Measurements from ENCODE around the gene SERINC3.

The SERINC3 gene

DNA sequence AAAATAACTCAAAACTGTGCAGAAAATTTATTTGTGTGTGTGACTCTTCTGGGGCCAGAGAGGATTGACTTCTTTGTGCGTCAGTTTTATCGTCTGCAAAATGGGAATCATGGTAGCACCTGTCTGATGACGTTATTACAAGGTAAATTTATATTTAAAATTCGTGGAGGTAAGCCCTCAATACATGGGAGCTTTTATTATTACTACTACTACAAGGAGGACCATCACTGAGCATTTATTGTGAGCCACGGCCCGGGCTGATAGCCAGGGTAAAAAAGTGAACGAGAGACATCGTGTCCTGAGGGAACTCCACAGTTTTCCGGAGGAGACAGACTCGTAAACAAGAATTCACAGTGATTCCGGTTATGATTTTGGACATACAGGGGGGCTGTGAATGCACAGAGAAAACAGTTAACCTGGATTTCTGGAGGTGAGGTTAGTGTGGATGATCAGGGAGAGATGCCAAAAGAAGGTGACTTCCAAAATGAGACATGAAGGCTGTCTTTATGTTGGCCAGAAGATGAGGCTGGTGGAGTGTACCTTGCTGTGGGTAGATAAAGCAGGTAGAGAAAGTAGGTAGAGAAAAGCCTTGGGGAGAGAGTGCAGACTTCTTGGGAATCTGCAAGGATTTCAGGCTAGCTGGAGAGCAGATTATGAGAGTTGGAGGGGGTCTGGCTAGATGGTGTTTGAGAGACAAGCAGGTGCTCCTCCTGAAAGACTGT, 10.6 kb upstream of the SERINC3 start:
- no peak for DNase-seq

DNA sequence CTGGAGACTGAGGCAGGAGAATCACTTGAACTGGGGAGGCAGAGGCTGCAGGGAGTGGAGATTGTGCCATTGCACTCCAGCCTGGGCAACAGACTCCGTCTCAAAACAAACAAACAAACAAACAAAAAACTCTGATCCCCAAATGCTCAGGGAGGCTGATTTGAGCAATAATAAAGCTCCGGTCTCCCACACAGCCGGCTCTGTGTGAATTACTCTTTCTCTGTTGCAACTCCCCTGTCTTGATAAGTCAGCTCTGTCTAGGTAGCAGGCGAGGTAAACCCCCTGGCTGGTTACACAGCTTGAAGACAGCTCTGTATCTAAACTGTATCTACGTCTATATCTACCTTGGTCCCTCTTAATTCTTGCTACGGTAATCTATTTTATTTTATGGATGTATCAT, 6.4 kb upstream of the SERINC3 start:
- DNase-seq: no peak

DNA sequence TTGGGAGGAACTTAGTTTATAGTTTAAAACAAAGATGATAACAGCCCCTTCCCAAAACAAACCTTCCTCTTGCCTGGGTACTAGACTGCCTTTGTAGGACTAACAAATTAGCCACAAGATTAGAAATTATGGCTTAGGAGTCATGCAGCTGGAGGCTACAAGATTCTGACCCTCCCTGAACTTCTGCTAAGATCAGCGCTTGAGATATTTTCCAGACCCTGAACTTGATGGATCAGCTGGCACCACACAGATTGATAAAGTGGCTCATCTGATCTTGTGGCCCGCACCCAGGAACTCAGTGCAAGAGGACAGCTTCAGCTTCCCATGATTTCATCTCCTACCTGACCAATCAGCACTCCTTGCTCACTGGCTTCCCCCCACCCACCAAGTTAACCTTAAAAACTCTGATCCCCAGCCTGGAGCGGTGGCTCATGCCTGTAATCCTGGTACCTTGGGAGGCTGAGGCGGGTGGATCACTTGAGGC, 5.9 kb upstream of the SERINC3 start:
- DNase-seq: no peak

DNA sequence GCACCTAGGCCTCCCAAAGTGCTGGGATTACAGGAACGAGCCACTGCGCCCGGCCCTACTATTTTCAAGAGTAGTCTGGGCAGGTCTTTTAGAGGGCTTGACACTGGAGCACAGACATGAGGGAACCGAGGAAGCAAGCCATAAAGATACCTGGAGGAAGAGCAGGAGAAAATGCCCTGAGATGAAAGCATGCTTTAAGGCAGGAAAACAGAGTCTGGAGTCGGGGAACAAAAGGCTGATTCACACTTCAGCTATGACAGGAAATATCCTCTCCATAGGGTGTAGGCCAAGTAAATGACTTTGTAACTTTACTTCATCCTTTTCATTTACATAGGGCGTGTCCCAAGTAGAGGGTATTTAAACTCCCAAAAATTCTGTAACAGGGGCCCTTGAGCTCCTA, 4.3 kb upstream of the SERINC3 start:
- no peak for DNase-seq

DNA sequence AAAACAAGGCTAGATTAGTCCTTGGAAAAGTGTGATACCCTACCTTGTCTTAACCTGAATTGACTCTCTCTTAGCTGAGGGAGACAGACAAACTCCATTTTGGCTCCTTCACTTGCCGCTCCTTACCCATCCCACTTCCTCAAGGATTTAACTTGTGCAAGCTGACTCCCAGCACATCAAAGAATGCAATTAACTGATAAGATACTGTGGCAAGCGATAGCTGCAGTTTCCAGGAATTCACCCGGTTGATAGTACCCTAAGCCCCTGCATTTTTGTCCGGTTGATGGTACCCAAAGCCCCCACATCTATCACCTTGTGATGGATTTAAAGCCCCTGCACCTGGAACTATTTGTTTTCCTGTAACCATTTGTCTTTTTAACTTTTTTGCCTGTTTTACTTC, 1.9 kb upstream of the SERINC3 start:
- DNase-seq: no peak

DNA sequence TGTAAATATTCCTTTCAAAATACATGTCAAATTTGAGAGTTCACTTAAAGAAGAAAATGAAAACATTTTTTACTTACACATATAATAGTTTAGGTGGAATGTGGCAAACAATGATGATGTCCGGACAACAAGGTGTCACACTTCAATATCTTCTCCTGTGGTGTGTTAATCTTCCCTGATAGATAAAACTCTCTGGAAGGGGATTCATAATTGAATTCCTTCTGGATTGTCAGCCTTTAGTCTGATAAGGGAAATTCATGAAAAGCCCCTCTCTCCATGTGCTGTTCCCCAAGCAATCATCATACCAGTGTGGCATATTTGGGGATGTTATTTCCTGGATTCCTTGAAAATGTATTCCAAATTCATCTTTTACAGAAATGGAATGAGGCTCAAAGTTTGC, 971 bp upstream of the SERINC3 start:
- DNase-seq: no peak

DNA sequence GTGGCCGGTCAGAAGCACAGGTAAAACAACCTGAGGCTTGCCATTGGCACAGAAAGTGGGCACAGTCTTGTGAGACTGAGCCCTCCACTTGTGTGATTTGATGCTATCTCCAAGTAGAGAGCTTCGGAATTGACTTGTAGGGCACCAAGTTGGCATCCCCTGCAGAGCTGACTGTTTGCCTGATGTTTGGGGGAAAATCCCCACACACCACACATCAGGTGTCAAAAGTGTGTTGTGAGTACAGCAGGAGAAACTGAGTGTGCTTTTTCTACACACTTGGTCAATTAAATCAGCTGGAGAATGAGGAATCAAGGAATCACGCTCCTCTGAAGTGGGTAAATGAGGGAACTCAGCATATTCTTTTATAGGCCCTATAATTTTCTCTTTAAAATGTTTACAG, 989 bp downstream of the SERINC3 start:
- DNase-seq: no peak

DNA sequence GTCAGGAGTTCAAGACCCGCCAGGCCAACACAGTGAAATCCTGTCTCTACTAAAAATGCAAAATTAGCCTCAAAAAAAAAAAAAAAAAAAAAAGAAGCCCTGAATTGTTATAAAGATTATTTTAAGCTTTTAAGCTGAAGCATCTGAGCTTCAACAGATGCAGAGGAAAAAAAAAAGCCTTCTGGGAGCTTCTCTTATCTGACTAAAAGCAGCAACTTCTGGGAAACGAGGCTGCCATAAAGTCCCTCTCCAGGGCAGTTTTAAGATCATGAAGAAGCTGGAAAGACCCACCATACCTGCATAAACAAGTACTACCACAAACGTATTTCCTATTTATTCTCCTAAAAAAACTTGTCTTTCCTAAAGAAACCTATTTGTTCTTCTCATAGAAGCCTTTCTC, 3.6 kb downstream of the SERINC3 start:
- no peak for DNase-seq

DNA sequence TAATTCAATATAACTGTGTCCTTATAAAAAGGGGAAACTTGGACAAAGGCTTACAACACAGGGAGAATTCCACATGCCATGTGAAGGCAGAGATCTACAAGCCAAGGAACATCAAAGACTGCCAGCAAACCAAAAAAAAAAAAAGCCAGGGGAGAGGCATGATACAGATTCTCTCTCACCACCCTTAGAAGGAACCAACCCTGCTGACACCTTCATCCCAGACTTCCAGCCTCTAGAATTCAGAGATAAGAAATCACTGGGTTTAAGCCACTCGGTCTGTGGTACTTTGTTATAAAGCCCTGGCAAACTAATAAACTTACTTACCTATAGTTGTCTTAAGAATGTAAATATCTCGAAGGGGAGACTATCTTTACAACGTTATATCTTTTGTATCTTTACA, 4.4 kb downstream of the SERINC3 start:
- DNase-seq: no peak

DNA sequence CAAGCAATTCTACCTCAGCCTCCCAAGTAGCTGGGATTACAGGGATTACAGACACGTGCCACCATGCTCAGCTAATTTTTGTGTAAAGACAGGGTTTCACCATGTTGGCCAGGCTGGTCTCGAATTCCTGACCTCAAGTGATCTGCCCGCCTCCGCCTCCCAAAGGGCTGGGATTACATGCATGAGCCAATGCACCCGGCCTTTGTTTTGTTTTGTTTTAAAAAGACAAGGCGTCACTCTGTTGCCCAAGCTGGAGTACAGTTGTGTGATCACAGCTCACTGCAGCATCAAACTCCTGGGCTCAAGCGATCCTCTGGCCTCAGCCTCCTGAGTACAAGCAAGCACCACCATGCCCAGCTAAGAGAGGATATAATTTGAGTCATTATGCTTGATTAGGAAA, 5.4 kb downstream of the SERINC3 start:
- no peak for DNase-seq

DNA sequence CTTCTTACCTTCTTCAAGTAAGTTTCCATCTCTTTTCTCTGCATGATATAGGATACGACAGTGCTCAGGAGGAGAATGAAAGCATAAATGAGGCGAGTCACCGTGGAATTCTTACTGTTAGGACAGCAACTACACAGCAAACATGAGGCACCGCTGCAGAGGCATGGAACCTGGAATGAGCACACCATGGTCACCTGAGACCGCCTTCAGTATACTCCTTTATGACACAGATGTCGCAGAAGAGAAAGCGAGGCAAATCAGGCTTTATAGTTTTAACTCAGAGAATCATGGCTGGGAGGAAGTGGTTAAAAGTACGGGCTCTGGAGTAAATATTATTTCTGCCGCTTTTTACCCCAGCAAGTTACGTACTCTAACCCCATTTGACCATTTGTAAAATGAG, 8.0 kb downstream of the SERINC3 start:
- DNase-seq: no peak

DNA sequence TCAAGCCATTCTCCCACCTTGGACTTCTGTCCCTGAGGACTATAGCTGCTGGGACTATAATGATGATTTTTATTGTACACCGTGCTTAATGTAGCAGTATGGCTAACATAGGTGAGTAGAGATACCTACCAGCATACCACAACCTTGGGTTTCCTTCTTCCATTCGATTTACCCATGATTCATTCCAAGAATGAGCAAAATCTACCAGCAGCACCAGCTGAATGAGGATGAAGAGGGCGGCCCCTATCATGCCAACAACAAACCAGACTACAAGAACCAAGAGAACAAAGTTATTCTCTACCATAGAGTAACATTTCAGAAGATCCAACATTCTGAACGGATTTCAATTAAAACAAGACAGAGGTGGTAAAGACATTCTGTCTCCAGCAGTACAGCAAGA, 12.1 kb downstream of the SERINC3 start:
- DNase-seq: no peak

DNA sequence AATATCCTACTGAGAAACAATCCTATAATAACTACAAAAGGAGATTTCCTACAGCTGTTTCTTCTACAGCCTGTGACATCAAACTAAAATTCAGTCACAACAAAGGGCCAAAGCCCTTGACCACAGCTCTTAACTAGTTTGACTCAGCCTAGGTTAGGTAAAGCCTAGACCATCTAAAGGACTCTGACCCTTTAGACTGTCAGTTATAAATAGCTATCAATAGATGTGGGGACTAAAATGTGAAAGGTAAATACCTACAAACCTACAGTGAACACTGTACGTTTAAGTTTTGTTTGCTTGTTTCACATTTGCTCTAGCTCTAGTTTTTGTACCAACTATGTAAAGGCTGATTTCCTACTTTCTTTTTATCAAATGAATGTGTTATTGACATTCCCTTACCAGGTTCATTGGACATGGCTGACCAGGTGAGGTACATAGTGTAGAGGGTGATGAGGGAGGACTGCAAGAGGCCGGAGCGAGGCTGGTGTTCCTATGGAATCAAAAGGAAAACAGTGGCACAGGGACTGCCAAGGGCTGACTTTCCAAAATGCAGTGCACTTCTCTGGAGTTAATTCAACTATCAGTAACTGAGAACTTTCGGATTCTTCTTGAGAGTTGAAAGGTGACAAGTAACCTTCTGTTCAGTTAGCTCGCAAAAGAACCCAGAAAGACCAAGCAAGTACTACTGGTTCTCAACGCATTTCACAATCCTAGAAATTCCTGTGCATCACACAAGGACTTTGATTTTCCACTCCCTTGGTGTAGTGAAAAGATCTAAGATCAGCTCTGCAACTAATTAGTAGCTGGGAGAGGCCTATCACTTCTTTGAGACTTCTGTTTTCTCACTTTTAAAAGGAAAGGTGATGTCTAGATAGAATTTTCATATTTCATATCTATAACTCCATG, 17.2 kb downstream of the SERINC3 start:
- no peak for DNase-seq

DNA sequence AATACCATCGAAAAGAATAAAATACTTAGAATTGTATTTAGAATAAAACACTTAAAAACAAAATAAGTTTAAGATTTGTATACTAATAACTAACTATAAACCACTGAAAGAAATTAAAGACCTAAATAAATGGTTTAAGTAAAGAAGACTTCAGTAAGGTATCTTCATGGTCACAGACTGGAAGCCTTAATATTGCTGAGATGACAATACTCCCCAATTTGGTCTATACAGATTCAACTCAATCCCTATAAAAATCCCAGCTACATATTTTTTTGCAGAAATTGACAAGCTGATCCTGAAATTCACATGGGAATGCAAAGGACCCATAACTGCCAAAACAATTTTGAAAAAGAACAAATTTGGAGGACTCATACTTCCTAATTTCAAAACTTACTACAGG, 18.9 kb downstream of the SERINC3 start:
- DNase-seq: no peak

DNA sequence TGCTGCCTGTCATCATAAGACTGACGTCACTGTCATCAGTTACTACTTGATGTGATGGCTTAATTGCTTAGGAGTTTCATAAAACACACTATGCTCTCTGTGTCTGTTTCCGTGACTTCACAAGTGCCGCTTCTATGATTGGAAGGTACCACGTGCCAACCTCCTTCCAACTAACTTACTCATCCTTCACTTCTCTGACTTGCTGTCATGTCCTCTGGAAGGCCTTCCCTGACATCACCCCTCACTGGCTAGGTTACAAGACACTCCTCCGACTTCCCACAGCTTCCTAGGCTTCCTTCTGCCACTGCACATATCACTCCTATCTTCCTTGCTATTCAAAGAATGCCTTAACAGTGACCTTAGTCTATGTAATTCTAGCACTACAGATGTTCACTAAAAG, 20.4 kb downstream of the SERINC3 start:
- no peak for DNase-seq

DNA sequence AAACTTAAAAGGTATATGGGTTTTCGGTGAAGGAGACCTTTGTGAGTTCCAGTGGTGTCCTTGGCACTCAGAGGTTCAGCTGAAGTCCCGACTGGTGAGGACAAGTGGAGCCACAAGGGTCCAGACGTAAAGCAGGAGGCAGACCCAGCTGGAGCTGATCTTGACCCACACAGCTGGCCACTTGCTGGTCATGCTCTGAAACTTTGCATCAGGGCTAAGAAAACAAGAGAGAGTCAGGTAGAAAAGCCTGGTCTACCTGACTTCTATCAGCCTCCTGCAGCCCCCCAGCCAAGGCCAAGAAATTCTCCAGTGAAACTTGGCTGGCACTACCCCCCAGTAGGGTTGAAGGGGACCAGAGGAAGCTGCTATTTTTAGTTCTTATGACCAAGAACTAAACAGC, 21.6 kb downstream of the SERINC3 start:
- no peak for DNase-seq

DNA sequence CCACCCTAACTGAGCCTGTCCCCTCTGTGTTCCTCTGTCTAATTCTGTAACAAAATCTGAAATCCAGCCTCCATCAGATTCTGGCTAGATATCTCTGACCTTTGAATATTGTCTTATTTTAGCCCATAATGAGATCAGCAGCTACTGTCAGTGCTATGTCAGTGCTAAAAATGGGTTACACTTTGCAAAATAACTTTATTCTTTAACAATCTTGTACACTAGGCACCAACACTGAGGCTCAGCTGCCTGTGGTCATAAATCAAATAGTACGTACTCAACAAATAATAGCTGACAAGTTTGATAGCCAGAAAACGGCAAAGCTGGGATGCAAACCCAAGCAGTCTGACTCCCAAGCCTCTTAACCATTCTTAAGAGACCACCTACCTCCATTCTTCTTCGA, 24.1 kb downstream of the SERINC3 start:
- DNase-seq: no peak

DNA sequence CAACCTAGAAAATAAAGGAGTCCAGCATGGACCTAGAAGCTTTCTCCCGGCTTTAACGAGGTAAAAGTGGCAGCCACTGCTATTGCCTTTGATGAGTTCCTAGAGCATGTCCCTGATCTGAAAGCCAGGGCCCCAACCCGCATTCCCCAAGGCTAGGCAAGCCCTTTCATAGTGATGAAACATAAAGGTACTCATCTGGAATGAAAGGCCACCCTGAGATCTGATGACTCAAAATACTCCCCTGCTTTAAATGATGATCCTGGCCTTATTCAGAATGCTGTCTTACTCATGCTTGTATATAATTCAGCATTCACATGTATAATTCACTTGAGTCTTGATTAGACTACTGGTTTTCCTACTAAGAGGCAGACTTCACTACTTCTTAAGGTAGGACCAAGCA, 24.9 kb downstream of the SERINC3 start:
- no peak for DNase-seq

DNA sequence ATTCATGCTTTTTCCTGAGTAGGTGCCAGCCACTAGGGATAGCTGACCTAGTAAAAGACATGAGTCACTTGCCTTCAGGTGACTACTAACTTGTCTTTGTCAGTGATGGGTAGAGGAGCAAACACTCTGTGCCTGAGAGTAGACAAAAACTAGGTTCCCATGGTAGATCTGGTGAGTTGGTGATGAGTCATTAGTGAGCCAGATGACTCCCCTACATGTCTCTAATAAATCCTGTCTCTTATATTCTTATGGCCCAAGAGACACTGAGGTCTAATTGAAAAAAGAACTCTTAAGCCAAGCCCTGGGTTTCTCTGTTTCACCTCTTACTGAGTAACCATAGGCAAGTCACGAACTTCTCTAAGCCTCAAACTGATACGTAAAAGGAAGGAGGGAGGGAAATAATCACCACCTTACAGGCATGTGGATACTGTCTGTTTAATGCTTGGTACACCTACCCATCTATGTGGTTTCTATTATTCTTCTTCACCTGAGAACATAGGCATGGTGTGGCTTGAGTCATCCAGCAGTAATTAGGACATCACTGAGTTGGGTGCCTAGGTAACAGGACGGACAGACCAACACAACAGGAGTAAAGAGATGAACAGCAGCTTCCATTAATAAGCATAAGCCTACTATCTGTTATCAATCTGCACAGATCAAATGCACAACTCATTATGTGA, 25.9 kb downstream of the SERINC3 start:
- DNase-seq: no peak

DNA sequence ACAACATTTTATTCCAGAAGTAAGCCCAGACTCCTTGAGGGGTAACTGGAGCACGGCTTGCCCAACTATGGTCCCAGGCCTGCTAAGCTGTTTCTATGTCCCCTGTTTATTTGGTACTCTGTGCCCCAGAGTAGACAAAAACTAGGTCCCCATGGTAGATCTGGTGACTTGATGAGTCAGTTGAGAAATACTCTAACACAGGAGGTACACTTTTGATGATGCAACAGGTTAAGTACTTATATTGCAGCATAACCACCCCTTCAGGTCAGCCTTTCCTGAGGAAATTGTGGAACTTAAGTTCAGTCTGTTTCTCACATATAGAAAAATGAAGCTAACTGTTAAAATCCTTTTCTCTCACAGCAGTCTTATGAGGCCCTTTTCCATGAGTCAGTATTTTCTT, 26.6 kb downstream of the SERINC3 start:
- no peak for DNase-seq

DNA sequence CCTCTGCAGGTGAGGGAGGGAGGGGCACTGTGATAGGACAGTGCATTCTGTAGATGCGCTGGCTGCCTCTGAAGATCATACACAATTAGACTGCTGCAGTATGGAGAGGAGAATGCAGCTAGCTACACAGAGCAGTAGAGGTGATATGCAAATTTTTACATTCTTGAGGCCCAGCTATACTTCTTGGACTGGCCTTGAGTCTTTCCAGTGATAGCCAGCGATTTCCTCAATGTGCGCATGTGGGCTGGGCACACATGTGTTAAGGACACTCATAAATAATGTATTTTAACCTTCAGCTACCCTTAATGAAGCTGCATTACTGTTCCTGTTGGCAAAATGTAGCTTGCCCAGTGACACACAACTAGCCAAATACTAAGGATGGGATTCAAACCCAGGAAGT, 27.2 kb downstream of the SERINC3 start:
- no peak for DNase-seq

DNA sequence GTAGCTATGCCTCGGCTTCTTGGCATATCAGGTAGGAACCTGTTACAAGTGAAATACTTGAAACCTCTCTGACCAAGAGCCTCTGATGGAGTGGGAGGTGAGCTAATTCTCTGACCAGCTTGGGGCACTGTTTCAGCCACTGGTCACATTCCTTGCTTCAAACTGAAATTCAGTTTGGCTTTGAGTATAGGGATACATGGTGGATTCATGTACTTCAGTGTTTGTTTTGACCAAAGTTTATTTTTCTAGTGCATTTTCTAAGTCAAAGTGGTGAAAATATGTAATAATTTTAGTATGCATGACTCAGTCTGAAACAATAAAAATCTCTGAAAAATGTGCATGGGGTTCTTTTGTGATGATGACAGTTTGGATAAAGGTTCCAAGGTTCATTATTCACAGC, 27.6 kb downstream of the SERINC3 start:
- no peak for DNase-seq

DNA sequence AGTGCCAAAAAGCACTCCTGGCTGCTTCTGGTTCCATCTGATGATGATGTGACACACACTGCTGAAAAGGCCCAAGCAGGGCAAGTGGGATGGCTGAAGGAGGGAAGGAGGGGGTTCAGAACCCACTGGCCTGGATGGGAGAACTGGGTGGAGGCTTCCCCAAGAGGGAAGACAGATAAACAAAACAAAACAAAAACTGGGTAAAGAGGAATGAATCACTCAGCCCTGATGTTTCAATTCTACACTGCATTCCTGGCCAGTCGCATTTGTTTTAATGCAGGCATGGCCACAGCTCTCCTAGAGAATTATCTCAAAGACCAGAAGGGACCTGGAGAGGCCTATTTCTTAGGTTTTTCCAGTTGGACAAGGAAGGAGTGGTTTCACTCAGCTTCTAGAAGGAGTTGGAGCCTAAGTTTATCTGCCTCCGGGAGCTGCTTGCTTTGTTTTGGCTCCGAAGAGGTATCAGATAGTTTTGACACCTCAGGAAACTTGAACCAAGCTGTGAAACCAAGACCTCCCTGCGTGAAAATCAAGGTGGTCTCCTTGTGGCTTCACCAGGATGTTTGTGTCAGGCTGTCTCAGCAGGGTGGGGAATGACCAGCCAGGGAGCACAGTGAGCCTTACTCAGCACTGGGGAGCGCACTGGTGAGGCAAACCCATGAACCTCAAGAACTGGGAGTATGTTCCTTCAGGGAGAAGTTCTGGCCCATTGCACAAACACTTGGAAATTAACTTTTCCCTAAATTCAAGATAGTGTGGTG, 30.1 kb downstream of the SERINC3 start:
- no peak for DNase-seq
